Liver (tissue), 9 donors: ENCODE measurements around the gene PRCD. TPM values are rescaled to one million over a fixed set of nuclear protein-coding genes. Genes with fewer than 3 reads are reported as not detected.

ENCODE experiments used
- DNase-seq: peaks from one replicate; pipeline ENCODE4 v3.0.0-alpha.2; 2017; ENCODE audit warnings: low spot score
- H3K27ac ChIP-seq, 2 donors: one replicate each; pipeline ENCODE4 v1.7.0; 2013; ENCODE audit warnings: inconsistent platforms in 2 of 2, low read length in 2 of 2, control low read depth in 1 of 2, low read depth in 1 of 2, mild to moderate bottlenecking in 1 of 2
- H3K27me3 ChIP-seq, 4 donors: one replicate each; pipeline versions ENCODE4 v1.6.1 to v1.7.0; 2013; ENCODE audit warnings: low read length in 3 of 4, inconsistent platforms in 1 of 4, mild to moderate bottlenecking in 1 of 4, moderate library complexity in 1 of 4; ENCODE audit not compliant: control insufficient read depth in 4 of 4, insufficient read depth in 4 of 4
- H3K36me3 ChIP-seq, 4 donors: one replicate each; pipeline versions ENCODE4 v1.6.1 to v1.7.0; 2013; ENCODE audit warnings: low read length in 3 of 4, mild to moderate bottlenecking in 3 of 4, low read depth in 1 of 4, moderate library complexity in 1 of 4; ENCODE audit not compliant: control insufficient read depth in 4 of 4, insufficient read depth in 3 of 4
- H3K4me1 ChIP-seq, 4 donors: one replicate each; pipeline versions ENCODE4 v1.6.1 to v1.7.0; 2013; ENCODE audit warnings: low read length in 3 of 4, mild to moderate bottlenecking in 3 of 4, moderate library complexity in 1 of 4; ENCODE audit not compliant: control insufficient read depth in 4 of 4, insufficient read depth in 4 of 4
- H3K4me3 ChIP-seq, 3 donors: one replicate each; pipeline versions ENCODE4 v1.6.1 to v1.7.0; 2013; ENCODE audit warnings: low read length in 3 of 3, control low read depth in 1 of 3, low read depth in 1 of 3, mild to moderate bottlenecking in 1 of 3
- H3K9ac ChIP-seq, 2 donors: one replicate each; pipeline ENCODE4 v1.7.0; 2013; ENCODE audit warnings: low read length in 2 of 2, mild to moderate bottlenecking in 2 of 2, moderate library complexity in 2 of 2, control low read depth in 1 of 2, low read depth in 1 of 2
- H3K9me3 ChIP-seq, 4 donors: one replicate each; pipeline versions ENCODE4 v1.6.1 to v1.7.0; 2013; ENCODE audit warnings: low read length in 3 of 4; ENCODE audit not compliant: control insufficient read depth in 4 of 4
- ATF3 ChIP-seq: IDR thresholded peaks from 2 replicates; pipeline ENCODE4 v1.6.1; 2016; ENCODE audit warnings: antibody characterized with exemption
- EGR1 ChIP-seq, 2 donors: IDR thresholded peaks; 2 replicates each; pipeline ENCODE4 v1.6.1; 2016 to 2018; ENCODE audit warnings: antibody characterized with exemption in 2 of 2, low read depth in 2 of 2
- FOXA1 ChIP-seq: IDR thresholded peaks from 2 replicates; pipeline ENCODE4 v1.6.1; 2016; ENCODE audit warnings: antibody characterized with exemption
- FOXA2 ChIP-seq: IDR thresholded peaks from 2 replicates; pipeline ENCODE4 v1.6.1; 2016; ENCODE audit warnings: antibody characterized with exemption
- GABPA ChIP-seq, 2 donors: IDR thresholded peaks in 1 of 2; conservative IDR thresholded peaks in 1 of 2; 2 replicates each; pipeline ENCODE4 v1.6.1; 2016; ENCODE audit warnings: antibody characterized with exemption in 2 of 2, mild to moderate bottlenecking in 1 of 2, moderate library complexity in 1 of 2
- HNF4A ChIP-seq, 2 donors: conservative IDR thresholded peaks; 2 replicates each; pipeline ENCODE4 v1.6.1; 2016; ENCODE audit warnings: antibody characterized with exemption in 2 of 2, mild to moderate bottlenecking in 2 of 2
- HNF4G ChIP-seq: IDR thresholded peaks from 2 replicates; pipeline ENCODE4 v1.6.1; 2016; ENCODE audit warnings: antibody characterized with exemption
- NR2F2 ChIP-seq: IDR thresholded peaks from 2 replicates; pipeline ENCODE4 v1.6.1; 2016; ENCODE audit warnings: antibody characterized with exemption
- RAD21 ChIP-seq, 2 donors: IDR thresholded peaks; 2 replicates each; pipeline ENCODE4 v1.6.1; 2016; ENCODE audit warnings: antibody characterized with exemption in 2 of 2, mild to moderate bottlenecking in 2 of 2
- RXRA ChIP-seq, 2 donors: IDR thresholded peaks; 2 replicates each; pipeline ENCODE4 v1.6.1; 2017 to 2018; ENCODE audit warnings: antibody characterized with exemption in 2 of 2, mild to moderate bottlenecking in 1 of 2
- SP1 ChIP-seq: IDR thresholded peaks from 2 replicates; pipeline ENCODE4 v1.6.1; 2018; ENCODE audit warnings: antibody characterized with exemption, mild to moderate bottlenecking
- TAF1 ChIP-seq: conservative IDR thresholded peaks from 2 replicates; pipeline ENCODE4 v1.6.1; 2016; ENCODE audit warnings: antibody characterized with exemption, mild to moderate bottlenecking
- YY1 ChIP-seq: IDR thresholded peaks from 2 replicates; pipeline ENCODE4 v1.6.1; 2016; ENCODE audit warnings: antibody characterized with exemption, mild to moderate bottlenecking
- ZBTB33 ChIP-seq: IDR thresholded peaks from 2 replicates; pipeline ENCODE4 v1.6.1; 2016; ENCODE audit warnings: antibody characterized with exemption
- WGBS: extraction: QIAGEN DNeasy Blood & Tissue Kit; methylation state at CpG from one replicate; pipeline ENCODE4 v1.1.7; 2013; 5-methylcytosine and 5-hydroxymethylcytosine counted together
- polyA plus RNA-seq, 2 donors: library from polyadenylated mRNA; stranded (reverse) in 1 of 2; unstranded in 1 of 2; fragments of 200-250 nt in 1 of 2; fragments of >200 nt in 1 of 2; fragmentation: Nextera tagmentation in 1 of 2; extraction: Ambion mirVana in 1 of 2; gene quantifications; one replicate each; pipeline versions ENCODE4 v1.2.1 to v1.2.3, GENCODE V29; 2013 to 2015
- total RNA-seq, 2 donors: library from RNA; depleted of rRNA; stranded (reverse); fragments of >200 nt; gene quantifications; one replicate each; pipeline ENCODE4 v1.2.3, GENCODE V29; 2014
- TF ChIP-seq, protein P1 (sequence below): IDR thresholded peaks from 2 replicates; pipeline ENCODE4 v1.6.1; 2016; ENCODE audit warnings: antibody characterized with exemption, mild to moderate bottlenecking
- donor health status: healthy.
- donor health status: healthy.
- donor health status: healthy.
- donor health status: healthy.
- donor health status: healthy.

PRCD gene
- total and polyA plus RNA-seq, 4 donors, result 0.63 to 1.0 (median 0.75) TPM; not detected in 1

GRCh38 chr17:76500074-76500746 is 39.6 kb upstream of the PRCD start:
- H3K27me3 ChIP-seq, result no peaks in the 10 kb centered on the region
- H3K27ac ChIP-seq, result peak overlapping the region; percentile 64 to 86
- H3K9me3 ChIP-seq, result no peaks in the 10 kb centered on the region
- TF ChIP-seq GABPA (IDR thresholded peaks at IDR 0.05 in 1 of 2, conservative IDR thresholded peaks at IDR 0.05 in 1 of 2) (no peak), FOXA2 (no peak), NR2F2 (no peak), EGR1 (IDR thresholded peaks at IDR 0.05; ENCODE audit: low read depth in 2 of 2) (no peak), ZBTB33 (no peak), SP1 (no peak), HNF4A (conservative IDR thresholded peaks at IDR 0.05) (no peak), RAD21 (IDR thresholded peaks at IDR 0.05) (no peak), RXRA (IDR thresholded peaks at IDR 0.05) (no peak)
- TF ChIP-seq, protein P1, sequence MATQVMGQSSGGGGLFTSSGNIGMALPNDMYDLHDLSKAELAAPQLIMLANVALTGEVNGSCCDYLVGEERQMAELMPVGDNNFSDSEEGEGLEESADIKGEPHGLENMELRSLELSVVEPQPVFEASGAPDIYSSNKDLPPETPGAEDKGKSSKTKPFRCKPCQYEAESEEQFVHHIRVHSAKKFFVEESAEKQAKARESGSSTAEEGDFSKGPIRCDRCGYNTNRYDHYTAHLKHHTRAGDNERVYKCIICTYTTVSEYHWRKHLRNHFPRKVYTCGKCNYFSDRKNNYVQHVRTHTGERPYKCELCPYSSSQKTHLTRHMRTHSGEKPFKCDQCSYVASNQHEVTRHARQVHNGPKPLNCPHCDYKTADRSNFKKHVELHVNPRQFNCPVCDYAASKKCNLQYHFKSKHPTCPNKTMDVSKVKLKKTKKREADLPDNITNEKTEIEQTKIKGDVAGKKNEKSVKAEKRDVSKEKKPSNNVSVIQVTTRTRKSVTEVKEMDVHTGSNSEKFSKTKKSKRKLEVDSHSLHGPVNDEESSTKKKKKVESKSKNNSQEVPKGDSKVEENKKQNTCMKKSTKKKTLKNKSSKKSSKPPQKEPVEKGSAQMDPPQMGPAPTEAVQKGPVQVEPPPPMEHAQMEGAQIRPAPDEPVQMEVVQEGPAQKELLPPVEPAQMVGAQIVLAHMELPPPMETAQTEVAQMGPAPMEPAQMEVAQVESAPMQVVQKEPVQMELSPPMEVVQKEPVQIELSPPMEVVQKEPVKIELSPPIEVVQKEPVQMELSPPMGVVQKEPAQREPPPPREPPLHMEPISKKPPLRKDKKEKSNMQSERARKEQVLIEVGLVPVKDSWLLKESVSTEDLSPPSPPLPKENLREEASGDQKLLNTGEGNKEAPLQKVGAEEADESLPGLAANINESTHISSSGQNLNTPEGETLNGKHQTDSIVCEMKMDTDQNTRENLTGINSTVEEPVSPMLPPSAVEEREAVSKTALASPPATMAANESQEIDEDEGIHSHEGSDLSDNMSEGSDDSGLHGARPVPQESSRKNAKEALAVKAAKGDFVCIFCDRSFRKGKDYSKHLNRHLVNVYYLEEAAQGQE, result no peak
- peak overlapping the region in 1 of 2 donors; percentile 32 for H3K9ac ChIP-seq
- no peaks in the 10 kb centered on the region for H3K36me3 ChIP-seq
- H3K4me3 ChIP-seq, result peak overlapping the region; percentile 53 to 84 (median 65)
- no peak for DNase-seq
- 73% methylated on average over 17 of the region's 17 CpGs for WGBS
- peaks cover 10 to 44% (median 24%) of the 10 kb centered on the region in 4 donors for H3K4me1 ChIP-seq

DNA sequence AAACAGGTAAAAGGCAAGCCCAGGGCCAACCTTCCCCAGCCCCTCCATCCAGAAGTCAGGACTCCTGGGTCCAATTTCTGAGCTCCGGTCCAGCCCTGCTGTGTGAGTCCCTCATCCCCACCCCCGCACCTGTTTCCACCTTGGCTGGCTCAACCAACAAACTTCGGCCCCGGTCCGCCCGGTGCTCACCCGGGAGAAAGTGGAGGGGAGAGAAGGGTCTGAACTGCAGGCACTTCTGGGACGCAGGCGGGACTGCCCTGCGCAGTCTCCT is 39.2 kb upstream of the PRCD start:
- 9% methylated on average over 10 of the region's 10 CpGs for WGBS
- no peaks in the 10 kb centered on the region for H3K36me3 ChIP-seq
- DNase-seq, result no peak
- H3K27ac ChIP-seq, result peak overlapping the region; percentile 64 to 86
- no peaks in the 10 kb centered on the region for H3K27me3 ChIP-seq
- peaks cover 10 to 44% (median 24%) of the 10 kb centered on the region in 4 donors for H3K4me1 ChIP-seq
- no peak for TF ChIP-seq TAF1
- no peak for TF ChIP-seq GABPA (IDR thresholded peaks at IDR 0.05 in 1 of 2, conservative IDR thresholded peaks at IDR 0.05 in 1 of 2)
- TF ChIP-seq YY1, result no peak
- TF ChIP-seq FOXA1, result no peak
- TF ChIP-seq FOXA2, result no peak
- no peak for TF ChIP-seq ATF3
- TF ChIP-seq HNF4G, result no peak
- H3K9me3 ChIP-seq, result no peaks in the 10 kb centered on the region
- peak overlapping the region; percentile 26 to 32 for H3K9ac ChIP-seq
- peak overlapping the region; percentile 53 to 84 (median 65) for H3K4me3 ChIP-seq
